Smooth muscle cell (in vitro differentiated cells): ENCODE measurements around the gene ITGA1. TPM values are rescaled to one million over a fixed set of nuclear protein-coding genes. Genes with fewer than 3 reads are reported as not detected.

Experiments
- DNase-seq: peaks from one replicate; lab custom pipeline; 2025; ENCODE audit not compliant: unreplicated experiment; lab: John Stamatoyannopoulos, UW
- H2AFZ ChIP-seq: fragments of 200-600 bp; sonication (generic); 2 replicates; pipeline ENCODE4 v1.6.0; 2016; ENCODE audit warnings: antibody characterized with exemption, low read depth, mild to moderate bottlenecking
- H3F3A ChIP-seq: fragments of 200-600 bp; sonication (generic); 2 replicates; pipeline ENCODE4 v1.6.0; 2017; ENCODE audit warnings: antibody characterized with exemption, low read depth
- H3K27ac ChIP-seq: fragments of 200-600 bp; sonication (generic); 2 replicates; pipeline ENCODE4 v1.5.1; 2016; ENCODE audit warnings: low read depth, mild to moderate bottlenecking
- H3K27me3 ChIP-seq: fragments of 200-600 bp; sonication (generic); 2 replicates; pipeline ENCODE4 v1.6.1; 2016; ENCODE audit warnings: low read depth, mild to moderate bottlenecking
- H3K36me3 ChIP-seq: fragments of 200-600 bp; sonication (generic); 2 replicates; pipeline ENCODE4 v1.5.1; 2016; ENCODE audit warnings: low read depth
- H3K4me1 ChIP-seq: fragments of 200-600 bp; sonication (generic); 2 replicates; pipeline ENCODE4 v1.5.1; 2016; ENCODE audit warnings: low read depth
- H3K4me2 ChIP-seq: fragments of 200-600 bp; sonication (generic); 2 replicates; pipeline ENCODE4 v1.6.0; 2016; ENCODE audit warnings: mild to moderate bottlenecking
- H3K4me3 ChIP-seq: fragments of 200-600 bp; sonication (generic); 2 replicates; pipeline ENCODE4 v1.5.1; 2016; ENCODE audit warnings: mild to moderate bottlenecking
- H3K79me2 ChIP-seq: fragments of 200-600 bp; sonication (generic); 2 replicates; pipeline ENCODE4 v1.6.0; 2016; ENCODE audit warnings: low read depth, mild to moderate bottlenecking
- H3K9ac ChIP-seq: fragments of 200-600 bp; sonication (generic); 2 replicates; pipeline ENCODE4 v1.6.0; 2016; ENCODE audit warnings: low read depth
- H3K9me3 ChIP-seq: fragments of 200-600 bp; sonication (generic); replicated peaks from 2 replicates; pipeline ENCODE4 v1.5.1; 2016; ENCODE audit warnings: low read depth
- H4K20me1 ChIP-seq: fragments of 200-600 bp; sonication (generic); 2 replicates; pipeline ENCODE4 v1.6.0; 2016; ENCODE audit warnings: low read depth
- CTCF ChIP-seq: fragments of 200-600 bp; sonication (generic); IDR thresholded peaks from 2 replicates; pipeline ENCODE4 v1.5.1; 2017; ENCODE audit warnings: borderline replicate concordance, mild to moderate bottlenecking, antibody characterized with exemption; ENCODE audit not compliant: insufficient read depth, poor library complexity, severe bottlenecking
- WGBS: methylation state at CpG from one replicate; pipeline ENCODE4 v1.1.7; 2016; ENCODE audit warnings: low lambda C conversion rate; 5-methylcytosine and 5-hydroxymethylcytosine counted together
- polyA plus RNA-seq: library from polyadenylated mRNA; unstranded; fragments of >200 nt; fragmentation: Nextera tagmentation; extraction: Ambion mirVana; gene quantifications from 2 replicates; pipeline ENCODE4 v1.2.1, GENCODE V29; 2016
- total RNA-seq: library from RNA; depleted of rRNA; stranded (reverse); fragments of >200 nt; gene quantifications from 2 replicates; pipeline ENCODE4 v1.2.3, GENCODE V29; 2014

ITGA1 gene
- total and polyA plus RNA-seq, 2 experiments from 2014 or later: 85.2 to 250 TPM

GRCh38 chr5:52829664-52830063 lies 41.9 kb downstream of the ITGA1 start:
- Histone ChIP-seq H3K27me3 (no peaks in the 10 kb centered on the region), H3K4me1 (peaks cover 3% of the 10 kb centered on the region), H3F3A (no peaks in the 10 kb centered on the region), H3K79me2 (peaks cover 98% of the 10 kb centered on the region), H3K4me2 (no peak overlapping the region), H3K9me3 (no peaks in the 10 kb centered on the region), H3K4me3 (no peak overlapping the region), H2AFZ (no peak overlapping the region), H3K36me3 (no peaks in the 10 kb centered on the region), H3K9ac (no peak overlapping the region), H3K27ac (peak overlapping the region; percentile 41), H4K20me1 (no peaks in the 10 kb centered on the region)
- DNase-seq: no peak
- no peak for TF ChIP-seq CTCF

GRCh38 chr5:52830650-52831049 lies 42.9 kb downstream of the ITGA1 start:
- no peak overlapping the region for H2AFZ ChIP-seq
- H3K4me3 ChIP-seq: no peak overlapping the region
- H3K9me3 ChIP-seq: no peaks in the 10 kb centered on the region
- H3K79me2 ChIP-seq: peaks cover 98% of the 10 kb centered on the region
- no peak overlapping the region for H3K4me2 ChIP-seq
- DNase-seq: no peak
- H3K27ac ChIP-seq: peak overlapping the region; percentile 41
- no peak overlapping the region for H3K9ac ChIP-seq
- H3F3A ChIP-seq: no peaks in the 10 kb centered on the region
- peaks cover 3% of the 10 kb centered on the region for H3K4me1 ChIP-seq
- no peak for TF ChIP-seq CTCF
- no peaks in the 10 kb centered on the region for H3K27me3 ChIP-seq
- H4K20me1 ChIP-seq: no peaks in the 10 kb centered on the region
- no peaks in the 10 kb centered on the region for H3K36me3 ChIP-seq
- 39% methylated on average over 2 of the region's 2 CpGs for WGBS

- DNase-seq: no peak
- peaks cover 6% of the 10 kb centered on the region for H3F3A ChIP-seq
- H3K4me2 ChIP-seq: peak overlapping the region; percentile 20
- H2AFZ ChIP-seq: no peak overlapping the region
- peaks cover 97% of the 10 kb centered on the region for H3K79me2 ChIP-seq
- peak overlapping the region; percentile 58 for H3K27ac ChIP-seq
- WGBS: 62% methylated on average over 2 of the region's 2 CpGs
- TF ChIP-seq CTCF: no peak
- no peaks in the 10 kb centered on the region for H3K9me3 ChIP-seq
- H3K4me3 ChIP-seq: no peak overlapping the region
- no peaks in the 10 kb centered on the region for H3K36me3 ChIP-seq
- H3K4me1 ChIP-seq: peaks cover 7% of the 10 kb centered on the region
- no peaks in the 10 kb centered on the region for H3K27me3 ChIP-seq
- H4K20me1 ChIP-seq: no peaks in the 10 kb centered on the region
- H3K9ac ChIP-seq: no peak overlapping the region
These were observed 44.2 kb downstream of the ITGA1 start for GRCh38 chr5:52831786-52832511.

- peaks cover 24% of the 10 kb centered on the region for H3K4me1 ChIP-seq
- H3K36me3 ChIP-seq: no peaks in the 10 kb centered on the region
- no peak for DNase-seq
- no peak for TF ChIP-seq CTCF
- no peak overlapping the region for H3K9ac ChIP-seq
- whole genome bisulfite sequencing: 62% methylated on average over 2 of the region's 2 CpGs
- H3K27ac ChIP-seq: peak overlapping the region; percentile 37
- no peaks in the 10 kb centered on the region for H4K20me1 ChIP-seq
- H3K9me3 ChIP-seq: no peaks in the 10 kb centered on the region
- H3K79me2 ChIP-seq: peaks cover 88% of the 10 kb centered on the region
- H3K4me2 ChIP-seq: no peak overlapping the region
- no peak overlapping the region for H3K4me3 ChIP-seq
- peaks cover 19% of the 10 kb centered on the region for H3F3A ChIP-seq
- no peak overlapping the region for H2AFZ ChIP-seq
- no peaks in the 10 kb centered on the region for H3K27me3 ChIP-seq
These were observed 46.6 kb downstream of the ITGA1 start for GRCh38 chr5:52834320-52834719.
